Right renal cortex interstitium (tissue), 3 donors: Measurements from ENCODE around the gene CIDEC. TPM values are rescaled to one million over a fixed set of nuclear protein-coding genes. Genes with fewer than 3 reads are reported as not detected.
A peak's percentile ranks its signal among the peaks of the same experiment; 100 is the strongest.
"Not testable (repeated sequence)": the region's sequence is repeated elsewhere in the genome, so short reads cannot be mapped to it uniquely, and the experiment has no call there.

ENCODE experiments used
- DNase-seq, 3 donors: peaks; one replicate each; pipeline ENCODE4 v3.0.0-alpha.2; 2013; ENCODE audit warnings: low read depth in 3 of 3, low spot score in 2 of 3
- polyA plus RNA-seq, 3 donors: library from polyadenylated mRNA; unstranded; fragments of 120-200 nt; gene quantifications; one replicate each; pipeline ENCODE4 v1.2.1, GENCODE V29; 2013; ENCODE audit not compliant: insufficient read length in 3 of 3

Gene CIDEC
- polyA plus RNA-seq, 3 donors = 0.14 TPM; not detected in 2

- DNase-seq = no peak
Observed at GRCh38 chr3:9881441-9881840, 1.4 kb upstream of the CIDEC start.

DNA sequence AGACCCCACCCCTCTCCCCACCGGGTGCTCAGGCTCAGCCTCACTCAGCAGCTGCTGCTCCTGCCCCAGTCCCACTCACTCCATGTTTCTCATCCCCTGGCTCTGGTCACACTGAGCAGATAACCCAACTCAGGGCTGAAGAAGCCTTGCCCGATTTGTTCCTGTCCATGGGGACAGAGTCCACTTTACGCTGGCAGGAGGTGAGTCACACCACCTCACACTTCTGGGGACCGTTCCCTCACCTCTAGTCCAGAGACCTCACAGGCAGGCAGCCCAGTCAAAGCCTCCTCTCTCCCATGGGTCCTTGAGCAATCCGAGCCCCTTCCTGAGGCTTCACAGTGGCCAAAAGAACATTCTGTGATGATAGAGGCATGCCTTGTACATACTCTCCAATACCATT, 1.4 kb downstream of the CIDEC start:
- no peak for DNase-seq

GRCh38 chr3:9876991-9877390, 3.1 kb downstream of the CIDEC start:
- no peak for DNase-seq

DNA sequence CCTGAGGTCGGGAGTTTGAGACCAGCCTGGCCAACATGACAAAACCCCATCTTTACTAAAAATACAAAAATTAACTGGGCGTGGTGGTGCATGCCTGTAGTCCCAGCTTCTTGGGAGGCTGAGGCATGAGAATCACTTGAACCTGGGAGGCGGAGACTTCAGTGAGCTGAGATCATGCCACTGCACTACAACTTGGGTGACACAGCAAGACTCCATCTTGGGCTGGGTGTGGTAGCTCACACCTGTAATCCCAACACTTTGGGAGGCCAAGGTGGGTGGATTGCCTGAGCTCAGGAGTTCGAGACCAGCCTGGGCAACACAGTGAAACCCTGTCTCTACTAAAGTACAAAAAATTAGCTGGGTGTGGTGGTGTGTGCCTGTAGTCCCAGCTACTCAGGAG, 3.8 kb downstream of the CIDEC start:
- not testable (repeated sequence) for DNase-seq

DNA sequence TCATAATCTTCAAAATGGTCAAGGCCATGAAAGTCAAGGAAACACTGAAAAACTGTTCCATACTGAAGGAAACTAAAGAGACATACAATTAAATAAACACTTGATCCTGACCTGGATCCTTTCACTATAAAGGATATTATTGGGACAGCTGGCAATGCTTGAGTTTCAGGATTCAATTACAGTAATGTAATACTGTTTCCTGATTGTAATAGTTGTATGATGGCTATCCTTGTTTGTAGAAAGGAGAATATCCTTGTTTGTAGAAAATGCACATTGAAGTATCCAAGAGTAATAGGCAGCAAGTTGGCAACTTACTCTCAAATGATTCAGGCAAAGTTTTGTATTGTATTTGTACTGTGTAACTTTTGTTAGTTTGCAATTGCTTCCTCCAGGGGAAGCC, 4.6 kb downstream of the CIDEC start:
- DNase-seq = no peak

DNA sequence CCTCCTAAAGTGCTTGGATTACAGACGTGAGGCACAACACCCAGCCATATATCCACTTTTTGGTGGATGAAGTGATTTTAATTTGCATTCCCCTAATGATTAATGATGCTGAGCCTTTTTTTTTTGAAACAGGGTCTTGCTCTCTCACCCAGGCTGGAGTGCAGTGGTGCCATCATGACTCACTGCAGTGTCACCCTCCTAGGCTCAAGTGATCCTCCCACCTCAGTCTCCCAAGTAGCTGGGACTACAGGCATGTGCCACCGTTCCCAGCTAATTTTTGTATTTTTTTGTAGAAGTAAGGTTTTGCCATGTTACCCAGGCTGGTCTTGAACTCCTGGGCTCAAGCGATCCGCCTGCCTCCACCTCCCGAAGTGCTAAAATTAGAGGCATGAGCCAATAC, 8.0 kb downstream of the CIDEC start:
- DNase-seq = not testable (repeated sequence)

- DNase-seq = no peak
Observed at GRCh38 chr3:9870978-9871377, 9.1 kb downstream of the CIDEC start.

DNA sequence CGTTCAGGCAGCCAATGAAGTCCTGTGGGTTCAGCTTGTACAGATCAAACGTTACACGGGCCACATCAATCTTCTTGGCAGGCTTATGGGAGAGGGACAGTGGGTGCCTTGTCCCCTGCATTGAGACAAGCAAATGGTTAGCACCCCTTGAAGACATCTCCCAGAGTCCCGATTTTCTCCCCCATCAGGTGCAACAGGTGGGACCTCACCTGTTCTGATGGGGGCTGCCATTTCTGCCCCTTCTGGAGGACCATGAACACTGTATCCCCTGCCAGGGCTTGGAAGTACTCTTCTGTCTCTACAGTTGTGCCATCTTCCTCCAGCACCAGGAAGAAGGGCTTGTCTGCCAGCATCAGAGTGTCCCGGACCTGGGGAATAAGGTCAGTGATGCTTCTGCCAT, 10.1 kb downstream of the CIDEC start:
- DNase-seq = no peak

DNA sequence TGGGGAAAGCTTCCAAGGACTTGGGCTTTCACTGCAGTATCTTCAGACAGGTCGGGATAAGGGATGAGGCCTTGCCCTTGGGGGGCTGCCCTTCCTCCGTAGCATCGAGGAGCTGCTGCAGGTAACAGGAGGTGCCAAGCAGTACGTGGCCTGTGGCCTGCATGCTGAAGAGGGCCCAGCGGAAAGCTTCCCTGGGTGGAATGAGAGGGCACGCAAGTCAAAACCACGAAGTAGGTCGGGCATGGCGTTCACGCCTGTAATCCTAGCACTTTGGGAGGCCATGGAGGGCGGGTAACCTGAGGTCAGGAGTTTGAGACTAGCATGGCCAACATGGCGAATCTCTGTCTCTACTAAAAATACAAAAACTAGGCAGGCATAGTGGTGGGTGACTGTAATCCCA, 12.9 kb downstream of the CIDEC start:
- no peak for DNase-seq

GRCh38 chr3:9866639-9867038, 13.4 kb downstream of the CIDEC start:
- no peak for DNase-seq

DNA sequence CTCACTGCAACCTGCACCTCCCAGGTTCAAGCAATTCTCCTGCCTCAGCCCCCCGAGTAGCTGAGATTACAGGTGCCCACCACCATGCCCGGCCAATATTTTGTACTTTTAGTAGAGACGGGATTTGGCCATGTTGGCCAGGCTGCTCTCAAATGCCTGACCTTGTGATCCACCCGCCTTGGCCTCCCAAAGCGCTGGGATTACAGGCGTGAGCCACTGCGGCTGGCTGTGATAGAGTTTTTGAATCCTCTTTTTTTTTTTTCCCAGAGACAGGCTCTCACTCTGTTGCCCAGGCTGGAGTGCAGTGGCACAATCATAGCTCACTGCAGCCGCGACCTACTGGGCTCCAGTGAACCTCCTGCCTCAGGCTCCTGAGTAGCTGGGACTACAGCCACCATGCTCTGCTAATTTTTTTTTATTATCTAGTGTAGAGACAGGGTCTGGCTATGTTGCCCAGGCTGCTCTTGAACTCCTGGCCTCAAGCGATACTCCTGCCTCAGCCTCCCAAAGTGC, 14.9 kb downstream of the CIDEC start:
- DNase-seq = not testable (repeated sequence)

DNA sequence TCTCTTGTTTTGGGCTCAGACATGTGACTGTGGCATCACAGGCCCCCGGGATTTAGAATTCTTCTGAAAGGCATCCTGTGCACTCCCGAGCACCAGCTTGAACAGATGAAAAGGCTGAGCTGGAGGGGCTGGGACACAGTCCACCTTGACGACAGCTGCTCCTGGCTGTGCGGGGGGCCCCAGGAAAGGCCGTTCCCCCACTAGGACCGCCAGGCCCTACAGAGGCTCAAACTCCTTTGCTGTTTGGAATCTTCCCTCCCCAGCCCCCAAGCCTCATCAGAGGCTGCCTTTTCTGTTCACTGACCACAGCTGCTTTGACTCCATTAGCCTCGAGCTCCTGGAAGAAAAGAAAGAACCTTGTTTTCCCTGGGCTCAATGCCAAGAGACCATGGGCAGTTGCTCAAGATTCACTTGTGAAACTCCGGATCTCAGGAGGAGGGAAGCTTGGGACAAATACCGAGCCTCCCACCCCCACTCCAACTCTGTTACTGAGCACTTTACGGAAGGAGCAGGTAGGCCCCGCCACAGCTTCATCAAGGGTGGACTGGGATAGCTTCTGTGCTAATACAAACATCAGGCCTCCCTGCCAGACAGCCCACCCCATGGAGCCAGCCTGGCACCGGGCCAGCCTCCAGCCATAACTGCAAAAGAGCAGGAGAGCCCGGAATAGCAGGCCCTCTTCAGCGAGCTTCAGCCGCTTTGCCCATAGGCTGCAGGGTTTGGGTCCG, 15.7 kb downstream of the CIDEC start:
- DNase-seq = peak in 1 of 3 donors; percentile 43

DNA sequence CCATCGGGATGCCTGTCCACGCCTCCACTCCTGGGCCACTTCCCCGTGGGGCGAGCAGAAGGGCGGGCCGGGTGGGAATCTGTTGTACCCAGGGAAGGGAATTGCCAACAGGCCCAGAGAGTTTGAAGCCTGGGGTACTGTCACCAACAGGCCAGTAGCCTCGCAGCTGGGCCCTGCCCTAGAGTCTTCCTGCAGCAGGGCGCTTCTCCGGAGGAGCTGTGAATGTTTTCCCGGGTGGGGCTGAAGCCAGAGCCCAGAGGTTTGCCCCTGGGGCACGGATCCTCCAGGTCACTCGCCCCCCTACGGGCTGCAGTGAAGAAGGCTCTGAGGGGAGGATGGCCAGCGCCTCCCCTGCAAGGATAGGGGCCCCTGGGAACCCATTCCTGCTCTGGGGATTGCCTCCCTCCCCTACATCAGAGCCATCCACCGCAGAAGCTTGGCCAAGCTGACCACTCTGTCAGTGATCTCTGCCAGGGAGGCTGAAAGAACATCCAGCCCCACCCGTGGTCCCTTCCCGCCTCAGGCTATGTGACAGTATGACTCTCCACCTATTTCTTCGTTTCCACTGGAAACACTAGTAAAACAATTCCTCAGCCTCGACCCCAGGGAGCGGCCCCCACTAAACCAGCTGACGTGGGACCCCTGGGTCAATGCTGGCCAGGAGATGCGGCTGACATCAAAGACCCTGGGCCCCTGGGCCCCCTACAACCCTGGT, 16.8 kb downstream of the CIDEC start:
- DNase-seq = no peak

DNA sequence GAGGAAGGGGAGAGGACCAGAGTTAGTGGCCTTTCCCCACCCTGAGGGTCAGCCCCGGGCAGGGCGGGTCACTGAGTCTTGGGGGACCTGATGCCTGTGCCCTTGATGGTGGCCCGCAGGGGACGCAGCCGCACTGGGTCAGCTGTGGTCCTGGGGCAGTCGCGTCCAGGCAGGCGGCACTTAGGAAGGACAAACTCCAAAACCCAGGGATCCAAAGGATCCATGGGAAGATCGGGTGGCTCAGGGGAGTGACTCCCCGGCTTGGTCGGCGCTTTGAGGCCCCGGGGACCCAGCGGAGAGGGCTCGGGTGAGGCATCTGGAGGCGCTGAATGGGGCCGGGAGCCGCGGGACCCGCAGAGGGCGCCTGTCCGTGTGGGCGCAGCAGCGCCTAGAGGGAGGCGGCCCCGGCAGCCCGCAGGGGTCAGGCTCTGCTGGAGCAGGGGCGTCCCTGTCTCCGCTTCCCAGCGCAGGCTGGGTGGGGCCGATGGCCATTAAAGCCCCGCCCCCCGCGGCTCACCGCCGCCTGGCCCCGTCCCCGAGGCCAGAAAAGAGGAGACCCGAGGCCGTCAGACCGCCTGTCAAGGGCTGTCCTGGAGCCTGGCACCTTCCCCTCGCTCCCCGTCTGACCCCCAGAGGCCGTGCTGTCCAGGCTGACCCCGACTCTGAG, 17.5 kb downstream of the CIDEC start:
- peak in 1 of 3 donors; percentile 23 for DNase-seq

DNA sequence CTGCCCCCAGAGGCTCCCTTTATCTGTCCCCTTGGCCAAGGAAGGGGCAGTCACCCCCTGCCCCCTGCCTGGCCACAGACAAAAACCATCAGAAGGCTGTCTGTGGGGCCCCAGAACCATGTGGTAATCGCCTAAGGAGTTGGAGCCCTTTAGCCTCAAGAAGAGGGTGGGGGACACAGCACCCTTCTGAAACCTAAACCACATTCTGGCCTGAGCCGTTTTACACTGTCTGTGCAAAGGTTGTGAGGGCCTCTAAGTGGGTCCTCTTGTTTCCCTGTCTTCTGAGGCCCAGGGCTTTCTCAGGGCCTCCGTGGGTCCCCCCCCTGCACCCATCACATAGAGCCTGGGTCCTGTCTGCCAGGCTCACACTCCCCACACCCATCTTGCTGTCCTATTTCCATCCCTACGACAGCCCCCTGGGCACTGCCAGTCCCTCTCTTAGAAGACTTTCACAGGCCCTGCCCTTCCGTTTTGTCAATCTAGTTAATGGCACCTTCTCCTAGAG, 18.4 kb downstream of the CIDEC start:
- DNase-seq = no peak

DNA sequence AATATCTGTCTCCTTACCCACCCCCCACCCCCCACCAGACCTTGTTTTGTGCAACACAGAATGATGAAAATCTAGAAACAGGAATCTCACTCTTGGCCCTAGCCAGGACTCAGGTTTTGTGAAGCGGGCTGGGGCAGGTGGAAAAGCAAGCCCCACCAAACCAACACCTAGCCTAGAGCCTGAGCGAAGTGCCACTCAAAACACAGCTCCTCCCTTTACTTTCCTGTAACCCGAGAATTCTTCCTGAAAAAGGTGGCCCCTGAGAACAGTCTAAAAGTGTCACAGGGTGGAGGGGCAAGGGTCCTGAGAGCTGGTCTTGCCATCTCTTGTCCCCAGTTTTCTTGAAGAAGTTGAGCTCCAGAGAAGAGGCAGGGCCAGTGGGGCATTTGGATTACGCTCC, 18.9 kb downstream of the CIDEC start:
- no peak for DNase-seq

DNA sequence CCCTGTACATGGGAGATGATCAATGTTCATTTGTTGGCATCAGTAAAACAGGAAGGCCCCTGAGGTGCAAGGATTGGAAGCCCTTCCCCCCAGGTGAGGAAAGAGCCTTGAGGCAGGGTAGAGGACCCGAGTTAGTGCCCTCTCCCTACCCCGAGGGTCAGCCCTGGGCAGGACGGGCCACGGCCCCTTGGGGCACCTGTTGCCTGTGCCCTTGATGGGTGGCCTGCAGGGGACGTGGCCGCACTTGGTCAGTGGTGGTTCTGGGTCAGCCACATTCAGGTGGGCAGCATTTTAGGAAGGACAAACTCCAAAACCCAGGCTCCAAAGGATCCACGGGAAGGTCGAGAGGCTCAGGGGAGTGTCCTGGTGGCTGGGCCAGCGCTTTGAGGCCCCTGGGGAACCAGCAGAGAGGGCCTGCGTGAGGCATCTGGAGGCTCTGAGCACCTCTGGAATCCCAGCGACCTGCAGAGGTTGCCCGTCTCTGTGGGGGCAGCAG, 20.5 kb downstream of the CIDEC start:
- DNase-seq = no peak

DNA sequence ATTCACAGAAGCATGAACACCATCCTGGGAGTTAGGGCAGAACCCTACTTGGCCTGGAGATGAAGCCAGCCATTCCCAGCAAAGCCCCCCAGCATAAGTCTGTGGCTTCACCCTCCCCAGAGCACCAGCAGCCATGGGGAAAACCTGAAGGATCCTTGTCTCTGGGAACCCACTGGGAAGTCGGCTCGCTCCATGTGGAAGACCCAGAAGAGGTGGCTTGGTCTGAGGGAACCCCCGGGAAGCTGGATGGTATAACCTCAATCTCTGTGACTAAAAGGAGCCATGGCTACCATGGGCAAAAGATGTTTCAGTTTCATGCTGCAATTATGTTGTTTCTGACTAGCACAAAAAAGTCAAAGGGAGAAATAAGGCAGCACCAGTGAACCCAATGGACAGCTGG, 24.5 kb downstream of the CIDEC start:
- no peak for DNase-seq

GRCh38 chr3:9854291-9854940, 25.6 kb downstream of the CIDEC start:
- DNase-seq = not testable (repeated sequence)

- DNase-seq = no peak
Observed at GRCh38 chr3:9852528-9852927, 27.5 kb downstream of the CIDEC start.

GRCh38 chr3:9851926-9852325, 28.1 kb downstream of the CIDEC start:
- not testable (repeated sequence) for DNase-seq
